ENCODE data around the gene SMG9. TPM values are rescaled to one million over a fixed set of nuclear protein-coding genes. Genes with fewer than 3 reads are reported as not detected.

The SMG9 gene
- total RNA-seq, 1 experiment from 2014 or later = 49.9 TPM

DNA sequence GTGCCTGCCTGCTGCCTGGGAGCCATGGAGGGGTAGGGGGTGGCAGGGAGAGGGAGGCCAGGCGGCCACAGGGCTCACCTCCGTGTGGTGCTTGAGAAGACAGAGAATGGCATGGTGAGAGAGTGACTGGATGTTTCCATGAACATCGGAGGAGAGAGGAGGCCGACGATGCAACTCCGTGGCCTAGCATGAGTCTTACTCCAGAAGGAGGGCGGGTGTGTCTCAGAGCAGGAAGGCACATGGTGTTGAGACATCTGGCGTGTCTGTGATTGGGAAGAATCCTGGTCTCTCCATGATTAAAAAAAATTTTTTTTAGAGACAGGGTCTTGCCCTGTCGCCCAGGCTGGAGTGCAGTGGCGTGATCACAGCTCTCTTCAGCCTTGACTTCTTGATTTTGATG lies 33.8 kb downstream of the SMG9 start:
- intact Hi-C loops (cut with micrococcal nuclease; ENCODE audit: unreplicated experiment) = no loop called here
- Histone ChIP-seq H3K4me3 (ENCODE audit: low read depth in 2 of 2, low read length in 2 of 2) (no peak overlapping the region), H3K36me3 (ENCODE audit: control insufficient read depth, insufficient read depth, low read length) (no peaks in the 10 kb centered on the region), H3K27me3 (ENCODE audit: control insufficient read depth, insufficient read depth, low read length) (no peaks in the 10 kb centered on the region), H3K9me3 (ENCODE audit: control insufficient read depth, insufficient read depth, low read depth, low read length) (no peaks in the 10 kb centered on the region), H3K4me1 (ENCODE audit: control insufficient read depth, insufficient read depth, low read length) (no peaks in the 10 kb centered on the region), H3K27ac (ENCODE audit: low read length) (no peak overlapping the region)
- ATAC-seq (no peak), DNase-seq (ENCODE audit: low read depth, low spot score) (no peak)
- TF ChIP-seq, protein P1, sequence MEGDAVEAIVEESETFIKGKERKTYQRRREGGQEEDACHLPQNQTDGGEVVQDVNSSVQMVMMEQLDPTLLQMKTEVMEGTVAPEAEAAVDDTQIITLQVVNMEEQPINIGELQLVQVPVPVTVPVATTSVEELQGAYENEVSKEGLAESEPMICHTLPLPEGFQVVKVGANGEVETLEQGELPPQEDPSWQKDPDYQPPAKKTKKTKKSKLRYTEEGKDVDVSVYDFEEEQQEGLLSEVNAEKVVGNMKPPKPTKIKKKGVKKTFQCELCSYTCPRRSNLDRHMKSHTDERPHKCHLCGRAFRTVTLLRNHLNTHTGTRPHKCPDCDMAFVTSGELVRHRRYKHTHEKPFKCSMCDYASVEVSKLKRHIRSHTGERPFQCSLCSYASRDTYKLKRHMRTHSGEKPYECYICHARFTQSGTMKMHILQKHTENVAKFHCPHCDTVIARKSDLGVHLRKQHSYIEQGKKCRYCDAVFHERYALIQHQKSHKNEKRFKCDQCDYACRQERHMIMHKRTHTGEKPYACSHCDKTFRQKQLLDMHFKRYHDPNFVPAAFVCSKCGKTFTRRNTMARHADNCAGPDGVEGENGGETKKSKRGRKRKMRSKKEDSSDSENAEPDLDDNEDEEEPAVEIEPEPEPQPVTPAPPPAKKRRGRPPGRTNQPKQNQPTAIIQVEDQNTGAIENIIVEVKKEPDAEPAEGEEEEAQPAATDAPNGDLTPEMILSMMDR (IDR thresholded peaks at IDR 0.05) = no peak
- TF ChIP-seq, protein P2, sequence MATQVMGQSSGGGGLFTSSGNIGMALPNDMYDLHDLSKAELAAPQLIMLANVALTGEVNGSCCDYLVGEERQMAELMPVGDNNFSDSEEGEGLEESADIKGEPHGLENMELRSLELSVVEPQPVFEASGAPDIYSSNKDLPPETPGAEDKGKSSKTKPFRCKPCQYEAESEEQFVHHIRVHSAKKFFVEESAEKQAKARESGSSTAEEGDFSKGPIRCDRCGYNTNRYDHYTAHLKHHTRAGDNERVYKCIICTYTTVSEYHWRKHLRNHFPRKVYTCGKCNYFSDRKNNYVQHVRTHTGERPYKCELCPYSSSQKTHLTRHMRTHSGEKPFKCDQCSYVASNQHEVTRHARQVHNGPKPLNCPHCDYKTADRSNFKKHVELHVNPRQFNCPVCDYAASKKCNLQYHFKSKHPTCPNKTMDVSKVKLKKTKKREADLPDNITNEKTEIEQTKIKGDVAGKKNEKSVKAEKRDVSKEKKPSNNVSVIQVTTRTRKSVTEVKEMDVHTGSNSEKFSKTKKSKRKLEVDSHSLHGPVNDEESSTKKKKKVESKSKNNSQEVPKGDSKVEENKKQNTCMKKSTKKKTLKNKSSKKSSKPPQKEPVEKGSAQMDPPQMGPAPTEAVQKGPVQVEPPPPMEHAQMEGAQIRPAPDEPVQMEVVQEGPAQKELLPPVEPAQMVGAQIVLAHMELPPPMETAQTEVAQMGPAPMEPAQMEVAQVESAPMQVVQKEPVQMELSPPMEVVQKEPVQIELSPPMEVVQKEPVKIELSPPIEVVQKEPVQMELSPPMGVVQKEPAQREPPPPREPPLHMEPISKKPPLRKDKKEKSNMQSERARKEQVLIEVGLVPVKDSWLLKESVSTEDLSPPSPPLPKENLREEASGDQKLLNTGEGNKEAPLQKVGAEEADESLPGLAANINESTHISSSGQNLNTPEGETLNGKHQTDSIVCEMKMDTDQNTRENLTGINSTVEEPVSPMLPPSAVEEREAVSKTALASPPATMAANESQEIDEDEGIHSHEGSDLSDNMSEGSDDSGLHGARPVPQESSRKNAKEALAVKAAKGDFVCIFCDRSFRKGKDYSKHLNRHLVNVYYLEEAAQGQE (IDR thresholded peaks at IDR 0.05; ENCODE audit: insufficient read depth in 1 of 2, low read depth in 2 of 2, low read length in 1 of 2) = no peak
- TF ChIP-seq POLR2AphosphoS5 (IDR thresholded peaks at IDR 0.05; ENCODE audit: low read depth, low read length) (no peak), SIN3A (IDR thresholded peaks at IDR 0.05; ENCODE audit: borderline replicate concordance, insufficient read depth, low read depth, low read length) (no peak), TCF7L2 (IDR thresholded peaks at IDR 0.05; ENCODE audit: low read depth, low read length) (no peak)
- no TSS peak for BruUV-seq (replicated peaks)
- in situ Hi-C loops (cut with HindIII; ENCODE audit: low pct_unique_long_range_greater_than_20kb, low sequenced_read_pairs) = no loop called here
- ChIA-PET CTCF (no interaction called here), POLR2A (no interaction called here)

DNA sequence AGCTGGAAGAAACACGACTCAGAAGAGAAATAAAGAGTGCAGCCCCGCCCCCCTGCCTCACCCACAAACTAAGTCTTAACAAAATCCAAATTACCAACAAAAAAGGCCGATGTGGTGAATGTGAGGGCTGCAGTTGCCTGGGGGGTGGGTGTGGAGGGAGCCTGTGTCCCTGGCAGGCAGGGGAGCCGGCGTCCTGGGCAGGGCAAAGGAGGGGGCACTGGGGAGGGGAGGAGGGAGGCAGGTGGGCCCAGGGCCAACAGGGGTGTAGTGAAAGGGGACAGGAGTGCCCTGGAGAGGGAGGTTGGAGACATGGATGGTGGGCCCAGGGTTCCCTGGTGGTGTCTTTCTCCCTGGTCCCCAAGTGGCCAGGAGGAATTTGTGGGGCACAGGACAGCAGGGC lies 34.8 kb downstream of the SMG9 start:
- Histone ChIP-seq H3K4me3 (ENCODE audit: low read depth in 2 of 2, low read length in 2 of 2) (no peak overlapping the region), H3K27me3 (ENCODE audit: control insufficient read depth, insufficient read depth, low read length) (no peaks in the 10 kb centered on the region), H3K27ac (ENCODE audit: low read length) (no peak overlapping the region), H3K4me1 (ENCODE audit: control insufficient read depth, insufficient read depth, low read length) (no peaks in the 10 kb centered on the region), H3K36me3 (ENCODE audit: control insufficient read depth, insufficient read depth, low read length) (no peaks in the 10 kb centered on the region), H3K9me3 (ENCODE audit: control insufficient read depth, insufficient read depth, low read depth, low read length) (no peaks in the 10 kb centered on the region)
- ChIA-PET POLR2A (no interaction called here), CTCF (no interaction called here)
- in situ Hi-C loops (cut with HindIII; ENCODE audit: low pct_unique_long_range_greater_than_20kb, low sequenced_read_pairs) = no loop called here
- TF ChIP-seq TCF7L2 (IDR thresholded peaks at IDR 0.05; ENCODE audit: low read depth, low read length) = no peak
- TF ChIP-seq, protein P2 (IDR thresholded peaks at IDR 0.05; ENCODE audit: insufficient read depth in 1 of 2, low read depth in 2 of 2, low read length in 1 of 2) = no peak
- intact Hi-C loops (cut with micrococcal nuclease; ENCODE audit: unreplicated experiment) = no loop called here
- BruUV-seq (replicated peaks) = no TSS peak
- DNase-seq (ENCODE audit: low read depth, low spot score) = no peak
- ATAC-seq = no peak
